ENCODE results near the gene SMKR1.

SMKR1 gene

GRCh38 chr7:129489491-129489890, 12.8 kb upstream of the SMKR1 start:
- Histone ChIP-seq H3K9ac (ENCODE audit: low read depth, low read length) (no peak overlapping the region), H3K4me3 (ENCODE audit: low read depth, low read length) (no peak overlapping the region), H3K4me1 (ENCODE audit: control insufficient read depth, insufficient read depth, low read length) (no peaks in the 10 kb centered on the region), H3K36me3 (ENCODE audit: control insufficient read depth, insufficient read depth, low read length) (no peaks in the 10 kb centered on the region), H3K9me3 (ENCODE audit: control insufficient read depth, insufficient read depth, low read length) (no peaks in the 10 kb centered on the region), H3K27me3 (ENCODE audit: control insufficient read depth, insufficient read depth, low read length) (no peaks in the 10 kb centered on the region)

- Histone ChIP-seq H3K4me1 (ENCODE audit: control insufficient read depth, insufficient read depth, low read length) (no peaks in the 10 kb centered on the region), H3K9me3 (ENCODE audit: control insufficient read depth, insufficient read depth, low read length) (no peaks in the 10 kb centered on the region), H3K36me3 (ENCODE audit: control insufficient read depth, insufficient read depth, low read length) (no peaks in the 10 kb centered on the region), H3K4me3 (ENCODE audit: low read depth, low read length) (no peak overlapping the region), H3K27me3 (ENCODE audit: control insufficient read depth, insufficient read depth, low read length) (no peaks in the 10 kb centered on the region), H3K9ac (ENCODE audit: low read depth, low read length) (no peak overlapping the region)
Measured at GRCh38 chr7:129492391-129492790, 9.9 kb upstream of the SMKR1 start.

GRCh38 chr7:129493555-129493954, 8.8 kb upstream of the SMKR1 start:
- no peaks in the 10 kb centered on the region for H3K9me3 ChIP-seq (ENCODE audit: control insufficient read depth, insufficient read depth, low read length)
- no peak overlapping the region for H3K4me3 ChIP-seq (ENCODE audit: low read depth, low read length)
- H3K9ac ChIP-seq (ENCODE audit: low read depth, low read length), result no peak overlapping the region

GRCh38 chr7:129494041-129494440, 8.3 kb upstream of the SMKR1 start:
- Histone ChIP-seq H3K36me3 (ENCODE audit: control insufficient read depth, insufficient read depth, low read length) (no peaks in the 10 kb centered on the region), H3K4me3 (ENCODE audit: low read depth, low read length) (no peak overlapping the region), H3K9ac (ENCODE audit: low read depth, low read length) (no peak overlapping the region), H3K9me3 (ENCODE audit: control insufficient read depth, insufficient read depth, low read length) (no peaks in the 10 kb centered on the region), H3K27me3 (ENCODE audit: control insufficient read depth, insufficient read depth, low read length) (no peaks in the 10 kb centered on the region), H3K4me1 (ENCODE audit: control insufficient read depth, insufficient read depth, low read length) (no peaks in the 10 kb centered on the region)

More at GRCh38 chr7:129493555-129493954, 8.8 kb upstream of the SMKR1 start:
- H3K4me1 ChIP-seq (ENCODE audit: control insufficient read depth, insufficient read depth, low read length), result no peaks in the 10 kb centered on the region
- no peaks in the 10 kb centered on the region for H3K36me3 ChIP-seq (ENCODE audit: control insufficient read depth, insufficient read depth, low read length)
- H3K27me3 ChIP-seq (ENCODE audit: control insufficient read depth, insufficient read depth, low read length), result no peaks in the 10 kb centered on the region

- no peaks in the 10 kb centered on the region for H3K9me3 ChIP-seq (ENCODE audit: control insufficient read depth, insufficient read depth, low read length)
- H3K9ac ChIP-seq (ENCODE audit: low read depth, low read length), result no peak overlapping the region
- no peak overlapping the region for H3K4me3 ChIP-seq (ENCODE audit: low read depth, low read length)
- H3K36me3 ChIP-seq (ENCODE audit: control insufficient read depth, insufficient read depth, low read length), result no peaks in the 10 kb centered on the region
- peaks cover 3% of the 10 kb centered on the region for H3K27me3 ChIP-seq (ENCODE audit: control insufficient read depth, insufficient read depth, low read length)
- H3K4me1 ChIP-seq (ENCODE audit: control insufficient read depth, insufficient read depth, low read length), result no peaks in the 10 kb centered on the region
Measured at GRCh38 chr7:129495987-129496386, 6.3 kb upstream of the SMKR1 start.

GRCh38 chr7:129496653-129497052, 5.7 kb upstream of the SMKR1 start:
- Histone ChIP-seq H3K9ac (ENCODE audit: low read depth, low read length) (no peak overlapping the region), H3K27me3 (ENCODE audit: control insufficient read depth, insufficient read depth, low read length) (peaks cover 8% of the 10 kb centered on the region), H3K4me1 (ENCODE audit: control insufficient read depth, insufficient read depth, low read length) (no peaks in the 10 kb centered on the region), H3K9me3 (ENCODE audit: control insufficient read depth, insufficient read depth, low read length) (no peaks in the 10 kb centered on the region), H3K4me3 (ENCODE audit: low read depth, low read length) (no peak overlapping the region), H3K36me3 (ENCODE audit: control insufficient read depth, insufficient read depth, low read length) (no peaks in the 10 kb centered on the region)

- H3K4me3 ChIP-seq (ENCODE audit: low read depth, low read length), result no peak overlapping the region
- H3K9me3 ChIP-seq (ENCODE audit: control insufficient read depth, insufficient read depth, low read length), result no peaks in the 10 kb centered on the region
- no peaks in the 10 kb centered on the region for H3K36me3 ChIP-seq (ENCODE audit: control insufficient read depth, insufficient read depth, low read length)
- no peaks in the 10 kb centered on the region for H3K4me1 ChIP-seq (ENCODE audit: control insufficient read depth, insufficient read depth, low read length)
- peaks cover 12% of the 10 kb centered on the region for H3K27me3 ChIP-seq (ENCODE audit: control insufficient read depth, insufficient read depth, low read length)
- H3K9ac ChIP-seq (ENCODE audit: low read depth, low read length), result no peak overlapping the region
Measured at GRCh38 chr7:129497156-129497555, 5.2 kb upstream of the SMKR1 start.

- Histone ChIP-seq H3K27me3 (ENCODE audit: control insufficient read depth, insufficient read depth, low read length) (peaks cover 14% of the 10 kb centered on the region), H3K4me1 (ENCODE audit: control insufficient read depth, insufficient read depth, low read length) (no peaks in the 10 kb centered on the region), H3K4me3 (ENCODE audit: low read depth, low read length) (no peak overlapping the region), H3K9me3 (ENCODE audit: control insufficient read depth, insufficient read depth, low read length) (no peaks in the 10 kb centered on the region), H3K9ac (ENCODE audit: low read depth, low read length) (no peak overlapping the region), H3K36me3 (ENCODE audit: control insufficient read depth, insufficient read depth, low read length) (no peaks in the 10 kb centered on the region)
Measured at GRCh38 chr7:129498021-129498420, 4.3 kb upstream of the SMKR1 start.

GRCh38 chr7:129499999-129500398, 2.3 kb upstream of the SMKR1 start:
- Histone ChIP-seq H3K4me1 (ENCODE audit: control insufficient read depth, insufficient read depth, low read length) (no peaks in the 10 kb centered on the region), H3K36me3 (ENCODE audit: control insufficient read depth, insufficient read depth, low read length) (no peaks in the 10 kb centered on the region), H3K9me3 (ENCODE audit: control insufficient read depth, insufficient read depth, low read length) (no peaks in the 10 kb centered on the region), H3K27me3 (ENCODE audit: control insufficient read depth, insufficient read depth, low read length) (peaks cover 27% of the 10 kb centered on the region), H3K4me3 (ENCODE audit: low read depth, low read length) (no peak overlapping the region), H3K9ac (ENCODE audit: low read depth, low read length) (no peak overlapping the region)

GRCh38 chr7:129502708-129503685, 666 bp downstream of the SMKR1 start:
- Histone ChIP-seq H3K36me3 (ENCODE audit: control insufficient read depth, insufficient read depth, low read length) (no peaks in the 10 kb centered on the region), H3K4me1 (ENCODE audit: control insufficient read depth, insufficient read depth, low read length) (no peaks in the 10 kb centered on the region), H3K27me3 (ENCODE audit: control insufficient read depth, insufficient read depth, low read length) (peaks cover 27% of the 10 kb centered on the region), H3K9me3 (ENCODE audit: control insufficient read depth, insufficient read depth, low read length) (no peaks in the 10 kb centered on the region), H3K9ac (ENCODE audit: low read depth, low read length) (no peak overlapping the region), H3K4me3 (ENCODE audit: low read depth, low read length) (peak overlapping the region; percentile 67)

GRCh38 chr7:129503725-129504124, 1.4 kb downstream of the SMKR1 start:
- H3K4me3 ChIP-seq (ENCODE audit: low read depth, low read length), result no peak overlapping the region
- no peak overlapping the region for H3K9ac ChIP-seq (ENCODE audit: low read depth, low read length)
- no peaks in the 10 kb centered on the region for H3K36me3 ChIP-seq (ENCODE audit: control insufficient read depth, insufficient read depth, low read length)
- H3K27me3 ChIP-seq (ENCODE audit: control insufficient read depth, insufficient read depth, low read length), result peaks cover 27% of the 10 kb centered on the region
- H3K4me1 ChIP-seq (ENCODE audit: control insufficient read depth, insufficient read depth, low read length), result no peaks in the 10 kb centered on the region
- no peaks in the 10 kb centered on the region for H3K9me3 ChIP-seq (ENCODE audit: control insufficient read depth, insufficient read depth, low read length)

- H3K9me3 ChIP-seq (ENCODE audit: control insufficient read depth, insufficient read depth, low read length), result no peaks in the 10 kb centered on the region
- no peak overlapping the region for H3K9ac ChIP-seq (ENCODE audit: low read depth, low read length)
- peaks cover 2% of the 10 kb centered on the region for H3K4me1 ChIP-seq (ENCODE audit: control insufficient read depth, insufficient read depth, low read length)
- no peaks in the 10 kb centered on the region for H3K27me3 ChIP-seq (ENCODE audit: control insufficient read depth, insufficient read depth, low read length)
- H3K4me3 ChIP-seq (ENCODE audit: low read depth, low read length), result no peak overlapping the region
- H3K36me3 ChIP-seq (ENCODE audit: control insufficient read depth, insufficient read depth, low read length), result no peaks in the 10 kb centered on the region
Measured at GRCh38 chr7:129512192-129512591, 9.9 kb downstream of the SMKR1 start.
